Spinal cord (tissue), 10 donors: ENCODE measurements around the gene SEC31B. TPM values are rescaled to one million over a fixed set of nuclear protein-coding genes. Genes with fewer than 3 reads are reported as not detected.
A peak's percentile ranks its signal among the peaks of the same experiment; 100 is the strongest.

ENCODE experiments used
- DNase-seq, 6 donors: peaks; one replicate each; pipeline versions ENCODE4 v3.0.0 to v3.0.0-alpha.2; 2013 to 2015; ENCODE audit warnings: low spot score in 6 of 6, low read depth in 4 of 6
- H3K27ac ChIP-seq: one replicate; pipeline ENCODE4 v1.5.1; 2013; ENCODE audit warnings: low read depth, low read length, control low read depth
- H3K27me3 ChIP-seq: one replicate; pipeline ENCODE4 v1.6.1; 2013; ENCODE audit warnings: low read length; ENCODE audit not compliant: control insufficient read depth, insufficient read depth
- H3K36me3 ChIP-seq: one replicate; pipeline ENCODE4 v1.6.1; 2013; ENCODE audit warnings: low read length; ENCODE audit not compliant: control insufficient read depth, insufficient read depth
- H3K4me1 ChIP-seq: one replicate; pipeline ENCODE4 v1.6.1; 2013; ENCODE audit warnings: low read length; ENCODE audit not compliant: control insufficient read depth, insufficient read depth
- H3K4me3 ChIP-seq: one replicate; pipeline ENCODE4 v1.5.1; 2013; ENCODE audit warnings: low read depth, low read length, control low read depth
- H3K9me3 ChIP-seq: one replicate; pipeline ENCODE4 v1.6.1; 2013; ENCODE audit warnings: low read length; ENCODE audit not compliant: control insufficient read depth, insufficient read depth
- WGBS: methylation state at CpG from one replicate; pipeline ENCODE4 v1.1.5; 2013; ENCODE audit warnings: missing lambda C conversion rate; ENCODE audit not compliant: insufficient coverage; 5-methylcytosine and 5-hydroxymethylcytosine counted together
- polyA plus RNA-seq, 2 donors: library from polyadenylated mRNA; unstranded; fragments of 120-200 nt; gene quantifications; one replicate each; pipeline ENCODE4 v1.2.1, GENCODE V29; 2013; ENCODE audit not compliant: insufficient read length in 2 of 2
- total RNA-seq, 2 donors: library from RNA; depleted of rRNA in 1 of 2; stranded (reverse); fragments of 120-200 nt in 1 of 2; fragments of >200 nt in 1 of 2; gene quantifications; one replicate each; pipeline versions ENCODE4 v1.2.3 to v1.2.4, GENCODE V29; 2013 to 2014
- donor health status: healthy.

The SEC31B gene
- total and polyA plus RNA-seq, 4 donors: 6.4 to 38.4 (median 17.2) TPM

GRCh38 chr10:100485366-100485765 lies 34.3 kb downstream of the SEC31B start:
- no peak overlapping the region for H3K4me3 ChIP-seq
- no peak overlapping the region for H3K27ac ChIP-seq
- H3K4me1 ChIP-seq: peaks cover 22% of the 10 kb centered on the region
- no peaks in the 10 kb centered on the region for H3K9me3 ChIP-seq
- peaks cover 39% of the 10 kb centered on the region for H3K36me3 ChIP-seq
- no CpG with 5 or more reads among the region's 8 CpGs for WGBS
- peak in 1 of 6 donors; percentile 6 for DNase-seq
- peaks cover 22% of the 10 kb centered on the region for H3K27me3 ChIP-seq

- no peaks in the 10 kb centered on the region for H3K9me3 ChIP-seq
- DNase-seq: no peak
- H3K4me1 ChIP-seq: peaks cover 22% of the 10 kb centered on the region
- 85% methylated on average over 4 of the region's 5 CpGs for WGBS
- H3K27ac ChIP-seq: no peak overlapping the region
- H3K27me3 ChIP-seq: peaks cover 34% of the 10 kb centered on the region
- peaks cover 28% of the 10 kb centered on the region for H3K36me3 ChIP-seq
- no peak overlapping the region for H3K4me3 ChIP-seq
These were observed 35.6 kb downstream of the SEC31B start for GRCh38 chr10:100483876-100484666.

DNA sequence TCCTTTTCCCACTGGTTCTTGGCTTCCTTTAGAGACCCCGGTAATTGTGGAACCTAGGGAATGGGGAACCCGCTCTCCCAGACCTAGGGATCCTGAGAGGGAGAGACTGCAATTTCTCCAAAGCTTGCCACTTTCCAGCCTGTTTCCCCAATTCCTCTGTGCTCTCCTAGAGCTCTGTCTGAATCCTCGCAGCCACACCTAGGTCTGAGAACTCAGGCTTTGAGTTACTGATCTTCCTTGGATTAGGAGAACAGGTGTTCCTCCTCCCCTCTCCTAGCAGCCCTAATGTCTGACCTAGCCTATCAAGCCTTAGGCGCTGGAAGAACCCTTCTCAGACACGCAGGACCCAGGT lies 36.9 kb downstream of the SEC31B start:
- Histone ChIP-seq H3K36me3 (peaks cover 16% of the 10 kb centered on the region), H3K27ac (no peak overlapping the region), H3K9me3 (no peaks in the 10 kb centered on the region), H3K4me1 (peaks cover 22% of the 10 kb centered on the region), H3K4me3 (no peak overlapping the region), H3K27me3 (peaks cover 35% of the 10 kb centered on the region)
- 36% methylated on average over 5 of the region's 5 CpGs for whole genome bisulfite sequencing
- no peak for DNase-seq

GRCh38 chr10:100482181-100482833 lies 37.4 kb downstream of the SEC31B start:
- H3K36me3 ChIP-seq: peaks cover 11% of the 10 kb centered on the region
- no peaks in the 10 kb centered on the region for H3K9me3 ChIP-seq
- H3K27ac ChIP-seq: no peak overlapping the region
- H3K4me3 ChIP-seq: peak overlapping the region; percentile 33
- H3K4me1 ChIP-seq: peaks cover 22% of the 10 kb centered on the region
- WGBS: under 1% methylated on average over 57 of the region's 59 CpGs
- peaks cover 35% of the 10 kb centered on the region for H3K27me3 ChIP-seq
- DNase-seq: peak; percentile 21 to 85 (median 52)

DNA sequence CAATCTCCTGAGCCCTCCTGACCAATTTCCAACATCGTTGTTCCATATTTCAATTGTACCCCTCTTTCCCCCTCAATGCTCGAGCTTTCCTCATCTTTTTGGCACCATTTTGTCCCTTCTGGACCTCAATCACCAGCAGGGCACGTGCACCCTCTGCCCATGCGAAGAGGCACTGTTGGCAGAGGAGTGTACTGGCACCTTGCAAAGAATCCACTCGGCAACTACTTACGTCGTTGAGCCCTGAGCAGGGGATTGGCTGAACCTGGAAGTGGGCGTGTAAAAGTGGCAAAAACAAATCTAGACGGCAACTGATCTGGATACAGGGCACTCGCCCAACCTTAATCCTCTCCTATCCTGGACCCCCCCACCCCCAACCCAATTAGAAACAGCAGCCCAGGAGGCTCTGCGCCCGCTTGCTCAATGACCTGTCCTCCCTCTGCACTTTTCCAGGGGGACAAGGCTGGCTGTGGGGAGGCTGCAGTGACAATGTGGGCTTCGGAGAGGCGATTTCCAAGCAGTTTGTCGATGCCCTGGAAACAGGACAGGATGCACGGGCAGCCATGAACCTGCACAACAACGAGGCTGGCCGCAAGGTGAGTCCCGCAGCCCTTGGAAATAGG lies 38.1 kb downstream of the SEC31B start:
- no peak overlapping the region for H3K27ac ChIP-seq
- H3K27me3 ChIP-seq: peaks cover 35% of the 10 kb centered on the region
- peak; percentile 85 to 98 (median 90) for DNase-seq
- H3K4me3 ChIP-seq: peak overlapping the region; percentile 33
- H3K36me3 ChIP-seq: peaks cover 5% of the 10 kb centered on the region
- WGBS: 2% methylated on average over 16 of the region's 19 CpGs
- no peaks in the 10 kb centered on the region for H3K9me3 ChIP-seq
- H3K4me1 ChIP-seq: peaks cover 22% of the 10 kb centered on the region

DNA sequence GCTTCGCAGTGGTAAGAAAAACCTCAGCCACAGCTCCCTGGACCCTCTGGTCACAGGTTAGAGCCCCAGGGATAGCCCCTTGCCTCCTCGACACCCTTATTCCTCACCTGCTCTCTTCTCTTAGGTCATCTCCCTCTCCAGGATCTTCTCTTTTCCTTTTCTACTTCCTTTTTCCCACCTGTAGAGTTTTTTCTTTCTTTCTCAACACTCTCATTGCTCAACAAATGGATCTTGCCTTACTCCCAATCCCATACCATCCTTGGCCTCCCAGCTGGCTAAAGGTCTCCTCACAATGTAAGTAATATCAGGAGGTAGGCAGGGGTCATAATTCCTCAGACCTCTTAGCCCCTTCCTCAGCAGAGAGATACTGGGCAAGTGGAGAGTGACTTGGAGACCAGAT lies 39.7 kb downstream of the SEC31B start:
- Histone ChIP-seq H3K9me3 (no peaks in the 10 kb centered on the region), H3K27me3 (peaks cover 35% of the 10 kb centered on the region), H3K4me1 (peaks cover 19% of the 10 kb centered on the region), H3K36me3 (no peaks in the 10 kb centered on the region), H3K4me3 (no peak overlapping the region), H3K27ac (no peak overlapping the region)
- no peak for DNase-seq
- WGBS: 79% methylated on average over 2 of the region's 2 CpGs

DNA sequence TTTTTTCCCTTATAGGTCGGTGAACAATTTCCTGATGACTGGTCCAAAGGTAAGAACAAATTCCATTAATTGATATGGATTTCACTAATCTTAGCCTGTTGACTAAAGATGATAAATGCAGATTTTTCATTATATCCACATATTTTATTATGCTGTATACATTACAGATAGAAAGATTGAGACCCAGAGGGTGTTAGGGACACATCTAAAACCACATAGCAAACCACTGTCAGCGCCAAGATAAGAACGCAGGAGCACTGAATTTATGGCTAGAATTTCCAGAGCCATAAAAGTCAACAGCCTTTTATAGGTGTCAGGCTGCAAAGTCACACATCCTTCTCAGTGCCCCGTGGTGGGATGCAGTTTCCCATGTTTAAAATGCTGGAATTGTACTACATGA lies 40.6 kb downstream of the SEC31B start:
- H3K36me3 ChIP-seq: no peaks in the 10 kb centered on the region
- no peak overlapping the region for H3K4me3 ChIP-seq
- peaks cover 35% of the 10 kb centered on the region for H3K27me3 ChIP-seq
- no CpG with 5 or more reads among the region's 4 CpGs for WGBS
- DNase-seq: no peak
- H3K9me3 ChIP-seq: no peaks in the 10 kb centered on the region
- peaks cover 19% of the 10 kb centered on the region for H3K4me1 ChIP-seq
- no peak overlapping the region for H3K27ac ChIP-seq

DNA sequence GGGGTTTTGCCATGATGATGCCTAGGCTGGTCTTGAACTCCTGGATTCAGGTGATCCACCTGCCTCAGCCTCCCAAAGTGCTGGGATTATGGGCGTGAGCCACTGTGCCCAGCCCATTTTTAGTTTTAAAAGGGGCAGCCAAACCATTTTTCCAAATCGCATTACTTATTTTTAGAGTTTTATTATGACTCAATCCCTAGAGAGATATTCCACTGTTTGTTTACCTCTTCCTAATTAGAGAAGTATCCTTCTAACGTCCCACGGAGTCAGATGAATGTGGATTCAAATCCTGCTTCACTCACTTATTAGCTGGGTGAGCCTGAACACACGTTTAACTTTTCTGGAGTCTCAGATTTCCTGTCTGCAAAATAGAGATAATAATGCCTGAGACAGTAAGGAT lies 41.7 kb downstream of the SEC31B start:
- DNase-seq: no peak
- Histone ChIP-seq H3K27me3 (peaks cover 32% of the 10 kb centered on the region), H3K27ac (no peak overlapping the region), H3K4me3 (no peak overlapping the region), H3K9me3 (no peaks in the 10 kb centered on the region), H3K4me1 (peaks cover 17% of the 10 kb centered on the region), H3K36me3 (no peaks in the 10 kb centered on the region)
- 100% methylated on average over 1 of the region's 5 CpGs for WGBS

DNA sequence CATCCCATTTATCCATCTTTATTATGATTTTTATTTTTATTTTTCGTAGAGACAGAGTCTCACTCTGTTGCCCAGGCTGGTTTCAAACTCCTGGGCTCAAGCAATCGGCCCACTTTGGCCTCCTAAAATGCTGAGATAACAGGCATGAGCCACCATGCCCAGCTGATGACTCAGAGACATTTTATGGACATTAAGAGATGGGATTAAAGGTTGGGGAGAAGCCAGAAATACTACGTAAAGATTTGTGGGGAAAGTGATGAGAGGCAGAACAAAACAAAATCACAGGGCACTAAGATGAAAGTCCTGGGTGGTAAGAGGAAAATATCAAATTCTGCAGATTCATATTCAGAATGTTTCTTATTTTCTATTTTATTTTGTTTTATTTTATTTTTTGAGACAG lies 49.3 kb downstream of the SEC31B start:
- WGBS: 94% methylated on average over 2 of the region's 3 CpGs
- peaks cover 2% of the 10 kb centered on the region for H3K27me3 ChIP-seq
- H3K4me1 ChIP-seq: no peaks in the 10 kb centered on the region
- H3K36me3 ChIP-seq: no peaks in the 10 kb centered on the region
- H3K4me3 ChIP-seq: no peak overlapping the region
- no peaks in the 10 kb centered on the region for H3K9me3 ChIP-seq
- DNase-seq: no peak
- H3K27ac ChIP-seq: no peak overlapping the region
